Ishikawa (cell line): ENCODE measurements around the gene RAB44.

Source experiments
- EP300 ChIP-seq: IDR thresholded peaks from 2 replicates; pipeline ENCODE4 v1.6.1; 2012; ENCODE audit warnings: borderline replicate concordance
- FOXM1 ChIP-seq: IDR thresholded peaks from 2 replicates; pipeline ENCODE4 v1.6.1; 2012; ENCODE audit warnings: low read depth, borderline replicate concordance
- TAF1 ChIP-seq: IDR thresholded peaks from 2 replicates; pipeline ENCODE4 v1.6.1; 2012; ENCODE audit warnings: low read depth, mild to moderate bottlenecking
- TCF12 ChIP-seq: IDR thresholded peaks from 2 replicates; pipeline ENCODE4 v1.6.1; 2012; ENCODE audit warnings: low read depth
- ZBTB7A ChIP-seq: IDR thresholded peaks from 2 replicates; pipeline ENCODE4 v1.6.1; 2012; ENCODE audit warnings: low read depth
- TF ChIP-seq, protein P1 (sequence below): IDR thresholded peaks from 2 replicates; pipeline ENCODE4 v1.6.1; 2012

DNA sequence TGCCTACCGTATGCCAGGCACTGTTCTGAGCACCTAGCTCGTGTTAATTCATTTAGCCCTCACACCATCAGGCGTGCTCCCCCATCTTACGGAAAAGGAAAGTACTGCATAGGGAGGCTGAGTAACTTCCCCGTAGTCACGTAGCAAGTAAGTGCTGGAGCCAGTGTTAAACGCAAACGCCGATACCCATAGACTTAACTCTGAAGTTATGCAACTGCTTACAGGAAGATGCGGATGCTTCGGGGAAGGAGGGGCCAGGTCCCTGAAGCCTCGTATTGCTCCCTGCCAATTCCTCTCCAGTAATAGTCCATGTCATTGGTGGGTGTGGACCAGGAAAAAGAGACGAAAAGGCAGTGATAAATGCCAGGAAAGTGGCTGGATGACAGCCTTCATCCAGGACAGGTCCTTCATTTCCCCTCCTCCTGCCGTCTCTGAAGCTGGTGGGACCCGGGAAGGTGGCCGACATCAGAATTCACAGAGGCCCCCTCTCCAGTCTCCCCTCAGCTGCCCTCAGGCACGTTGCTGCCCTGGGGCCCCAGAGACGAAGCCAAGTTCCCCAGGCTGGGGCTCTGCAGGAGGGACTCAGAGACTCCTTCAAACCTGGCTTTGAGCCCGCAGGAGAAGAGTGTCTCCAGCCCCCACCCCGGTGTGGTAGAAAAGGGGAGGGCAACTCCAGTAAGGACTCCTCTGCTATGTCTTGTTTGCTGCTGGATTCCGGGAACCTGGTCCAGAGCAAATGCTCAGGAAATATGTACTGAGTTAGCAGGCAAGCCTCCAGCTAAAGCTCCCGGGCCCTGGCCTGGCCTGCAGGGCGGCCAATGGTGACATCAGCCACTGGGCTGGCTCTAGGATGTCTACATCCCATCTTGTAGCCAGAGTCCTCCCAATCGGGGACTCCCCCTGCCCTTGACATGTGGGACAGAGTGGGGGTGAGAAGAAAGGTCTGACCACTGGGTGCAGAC lies 37.8 kb downstream of the RAB44 start:
- TF ChIP-seq FOXM1 (no peak), TCF12 (no peak), EP300 (no peak), TAF1 (no peak), ZBTB7A (no peak)
- TF ChIP-seq, protein P1, sequence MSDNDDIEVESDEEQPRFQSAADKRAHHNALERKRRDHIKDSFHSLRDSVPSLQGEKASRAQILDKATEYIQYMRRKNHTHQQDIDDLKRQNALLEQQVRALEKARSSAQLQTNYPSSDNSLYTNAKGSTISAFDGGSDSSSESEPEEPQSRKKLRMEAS, result no peak
